Mesothelial cell of epicardium (in vitro differentiated cells): ENCODE measurements around the gene NUMBL. TPM values are rescaled to one million over a fixed set of nuclear protein-coding genes. Genes with fewer than 3 reads are reported as not detected.

ENCODE experiments used
- DNase-seq, 2 experiments: peaks; one replicate each; pipeline ENCODE4 v3.0.0; 2021; ENCODE audit warnings: low spot score in 2 of 2; ENCODE audit not compliant: unreplicated experiment in 2 of 2
- H3K27ac Mint-ChIP-seq: 2 replicates; pipeline ENCODE4 v1.8.0; 2021; ENCODE audit warnings: mixed read lengths
- H3K27me3 Mint-ChIP-seq: 2 replicates; pipeline ENCODE4 v1.8.0; 2021; ENCODE audit warnings: low read depth, mixed read lengths
- H3K36me3 Mint-ChIP-seq: 2 replicates; pipeline ENCODE4 v1.8.0; 2021; ENCODE audit warnings: mixed read lengths
- H3K4me1 Mint-ChIP-seq: 2 replicates; pipeline ENCODE4 v1.8.0; 2021; ENCODE audit warnings: mixed read lengths
- H3K4me3 Mint-ChIP-seq: 2 replicates; pipeline ENCODE4 v1.8.0; 2021; ENCODE audit warnings: mild to moderate bottlenecking, moderate library complexity, mixed read lengths
- H3K9me3 Mint-ChIP-seq: 2 replicates; pipeline ENCODE4 v1.8.0; 2021; ENCODE audit warnings: mixed read lengths
- CTCF ChIP-seq: fragments of 200-600 bp; sonication (generic); IDR thresholded peaks from one replicate; pipeline ENCODE4 v1.5.0; 2021; ENCODE audit warnings: antibody characterized with exemption; ENCODE audit not compliant: unreplicated experiment
- total RNA-seq: library from RNA; stranded (reverse); gene quantifications from 3 replicates; pipeline ENCODE4 v1.2.1, GENCODE V29; 2021

The NUMBL gene
- total RNA-seq, 1 donor from 2014 or later, result 42.5 TPM

DNA sequence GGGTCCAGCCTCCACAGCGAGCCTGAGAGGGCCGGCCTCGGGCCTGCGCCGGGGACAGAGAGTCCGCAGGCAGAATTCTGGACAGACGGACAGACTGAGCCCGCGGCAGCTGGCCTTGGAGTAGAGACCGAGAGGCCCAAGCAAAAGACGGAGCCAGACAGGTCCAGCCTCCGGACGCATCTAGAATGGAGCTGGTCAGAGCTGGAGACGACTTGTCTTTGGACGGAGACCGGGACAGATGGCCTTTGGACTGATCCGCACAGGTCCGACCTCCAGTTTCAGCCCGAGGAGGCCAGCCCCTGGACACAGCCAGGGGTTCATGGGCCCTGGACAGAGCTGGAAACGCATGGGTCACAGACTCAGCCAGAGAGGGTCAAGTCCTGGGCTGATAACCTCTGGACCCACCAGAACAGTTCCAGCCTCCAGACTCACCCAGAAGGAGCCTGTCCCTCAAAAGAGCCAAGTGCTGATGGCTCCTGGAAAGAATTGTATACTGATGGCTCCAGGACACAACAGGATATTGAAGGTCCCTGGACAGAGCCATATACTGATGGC is 27.0 kb upstream of the NUMBL start:
- Mint-ChIP-seq H3K4me1 (peaks cover 52% of the 10 kb centered on the region), H3K27me3 (no peaks in the 10 kb centered on the region), H3K36me3 (peaks cover 5% of the 10 kb centered on the region), H3K27ac (peak overlapping the region; percentile 100), H3K9me3 (no peaks in the 10 kb centered on the region), H3K4me3 (peak overlapping the region; percentile 97)
- no peak for TF ChIP-seq CTCF
- no peak for DNase-seq

GRCh38 chr19:40716482-40717324 is 26.3 kb upstream of the NUMBL start, which contains the start of the genes COQ8B and ITPKC:
Gene COQ8B (minus strand): TSS chr19:40716886. CDS start chr19:40714632, 2,254 bp downstream.
Gene ITPKC (plus strand): TSS chr19:40717112. CDS start chr19:40717136, 24 bp downstream.
- no peak for TF ChIP-seq CTCF
- H3K36me3 Mint-ChIP-seq, result peaks cover 7% of the 10 kb centered on the region
- H3K4me1 Mint-ChIP-seq, result peaks cover 46% of the 10 kb centered on the region
- H3K9me3 Mint-ChIP-seq, result no peaks in the 10 kb centered on the region
- DNase-seq, result peak; percentile 100
- peak within 1 kb of the TSS; percentile 97 for H3K4me3 Mint-ChIP-seq
- no peaks in the 10 kb centered on the region for H3K27me3 Mint-ChIP-seq
- peak within 1 kb of the TSS; percentile 100 for H3K27ac Mint-ChIP-seq

- no peak for TF ChIP-seq CTCF
- peaks cover 45% of the 10 kb centered on the region for H3K4me1 Mint-ChIP-seq
- DNase-seq, result peak; percentile 53 to 76
Measured at GRCh38 chr19:40716031-40716481, 25.6 kb upstream of the NUMBL start.

DNA sequence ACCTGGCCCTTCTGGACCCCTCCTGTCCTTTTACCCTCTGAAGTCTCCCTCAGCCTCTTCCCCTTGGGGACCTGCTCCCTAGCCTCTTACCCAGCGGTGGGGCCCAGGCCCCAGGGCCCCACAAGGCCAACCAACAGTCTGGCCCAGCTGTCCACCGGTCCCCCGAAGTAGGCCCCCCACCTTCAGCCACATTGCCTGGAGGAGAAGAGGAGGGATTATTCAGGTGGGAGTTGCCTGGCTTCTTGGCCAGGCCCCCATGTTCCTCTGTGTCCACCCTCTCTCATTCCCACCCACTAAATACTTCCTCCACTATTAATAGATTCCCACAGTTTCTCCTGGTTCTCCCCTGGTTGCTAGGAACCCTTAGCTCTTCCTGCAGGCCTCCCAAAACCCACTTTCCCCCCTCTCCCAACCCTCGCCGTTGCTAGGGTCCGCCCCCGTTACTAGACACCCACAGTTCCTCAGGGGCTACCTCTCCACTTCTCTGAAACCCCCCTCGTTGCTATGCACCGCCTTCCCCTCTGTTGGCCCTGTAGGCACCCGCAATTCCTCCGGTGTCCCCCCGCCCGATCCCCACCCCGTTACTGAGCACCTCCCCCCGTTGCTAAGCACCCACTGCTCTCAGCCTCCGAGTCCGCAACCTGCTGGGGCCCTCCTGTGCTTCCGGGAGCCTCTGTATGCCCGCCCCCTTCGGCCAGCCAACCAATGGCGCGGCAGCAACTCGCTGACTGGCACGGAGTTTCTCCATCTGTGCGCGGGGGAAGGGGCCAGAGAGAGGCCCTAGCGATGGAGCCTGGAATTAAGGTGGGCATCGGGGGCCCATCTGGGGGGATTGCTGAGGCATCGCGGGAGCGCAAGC is 24.2 kb upstream of the NUMBL start:
- peak; percentile 91 to 96 for DNase-seq
- peaks cover 20% of the 10 kb centered on the region for H3K36me3 Mint-ChIP-seq
- H3K27ac Mint-ChIP-seq, result peak overlapping the region; percentile 99
- peaks cover 31% of the 10 kb centered on the region for H3K4me1 Mint-ChIP-seq
- no peaks in the 10 kb centered on the region for H3K27me3 Mint-ChIP-seq
- no peak for TF ChIP-seq CTCF
- H3K4me3 Mint-ChIP-seq, result peak overlapping the region; percentile 86
- H3K9me3 Mint-ChIP-seq, result no peaks in the 10 kb centered on the region

More at GRCh38 chr19:40716031-40716481, 25.6 kb upstream of the NUMBL start:
- Mint-ChIP-seq H3K9me3 (no peaks in the 10 kb centered on the region), H3K4me3 (peak overlapping the region; percentile 86), H3K36me3 (peaks cover 13% of the 10 kb centered on the region), H3K27ac (peak overlapping the region; percentile 99), H3K27me3 (no peaks in the 10 kb centered on the region)

DNA sequence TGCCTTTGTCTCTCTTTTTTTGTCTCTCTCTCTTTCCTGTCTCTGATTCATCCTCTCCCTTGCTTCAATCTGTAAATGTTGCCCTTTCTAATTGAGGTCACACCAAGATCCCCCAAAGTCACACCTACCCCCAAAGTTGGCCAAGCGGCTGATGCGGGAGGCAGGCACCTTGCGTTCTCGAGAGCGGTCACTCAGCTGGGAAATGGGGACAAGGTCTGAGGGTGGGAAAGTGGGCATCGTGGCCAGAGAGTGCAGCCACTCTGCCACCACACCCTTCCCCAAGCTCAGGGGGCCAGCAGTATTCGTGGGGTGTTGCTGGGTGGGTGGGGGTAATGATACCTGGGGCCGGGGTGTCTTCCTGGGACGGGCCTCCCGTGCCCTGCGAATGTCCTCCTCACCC is 23.5 kb upstream of the NUMBL start:
- Mint-ChIP-seq H3K27me3 (no peaks in the 10 kb centered on the region), H3K27ac (peak overlapping the region; percentile 99), H3K36me3 (peaks cover 25% of the 10 kb centered on the region), H3K4me1 (peaks cover 27% of the 10 kb centered on the region), H3K9me3 (no peaks in the 10 kb centered on the region), H3K4me3 (peak overlapping the region; percentile 86)
- no peak for TF ChIP-seq CTCF
- no peak for DNase-seq
